Prostate gland (tissue), 2 donors: ENCODE data around the gene MCAM.

ENCODE experiments used
- CTCF ChIP-seq, 4 experiments: fragments of 200-600 bp in 2 of 4; fragments of 450-650 bp in 2 of 4; sonication (generic) in 2 of 4; IDR thresholded peaks; 1 replicate in 3 of 4; 2 replicates in 1 of 4; pipeline ENCODE4 v1.5.1; 2016 to 2019; ENCODE audit warnings: antibody characterized with exemption in 4 of 4, mild to moderate bottlenecking in 2 of 4, moderate library complexity in 2 of 4
- POLR2A ChIP-seq: fragments of 450-650 bp; IDR thresholded peaks from one replicate; pipeline ENCODE4 v1.6.1; 2016; ENCODE audit warnings: antibody characterized with exemption, mild to moderate bottlenecking

- TF ChIP-seq CTCF (IDR thresholded peaks at IDR 0.05), result no peak
- TF ChIP-seq POLR2A, result no peak
Measured at GRCh38 chr11:119309411-119309810, 7.5 kb downstream of the MCAM start.
